Type B pancreatic cell (in vitro differentiated cells): ENCODE measurements around the gene MRGPRE. TPM values are rescaled to one million over a fixed set of nuclear protein-coding genes. Genes with fewer than 3 reads are reported as not detected.
A peak's percentile ranks its signal among the peaks of the same experiment; 100 is the strongest.

Experiments
- DNase-seq: peaks from one replicate; pipeline ENCODE4 v3.0.0; 2021; ENCODE audit warnings: mixed read lengths; ENCODE audit not compliant: unreplicated experiment; ENCODE audit errors: extremely low spot score
- H3K27ac Mint-ChIP-seq: 2 replicates; pipeline ENCODE4 v1.8.0; 2021; ENCODE audit warnings: mild to moderate bottlenecking, mixed read lengths
- H3K27me3 Mint-ChIP-seq: 2 replicates; pipeline ENCODE4 v1.8.0; 2021; ENCODE audit warnings: mixed read lengths
- H3K36me3 Mint-ChIP-seq: 2 replicates; pipeline ENCODE4 v1.8.0; 2021; ENCODE audit warnings: mixed read lengths
- H3K4me1 Mint-ChIP-seq: one replicate; pipeline ENCODE4 v1.8.0; 2021; ENCODE audit warnings: mixed read lengths; ENCODE audit not compliant: unreplicated experiment
- H3K4me3 Mint-ChIP-seq: 2 replicates; pipeline ENCODE4 v1.8.0; 2021; ENCODE audit warnings: mild to moderate bottlenecking, mixed read lengths
- H3K9me3 Mint-ChIP-seq: 2 replicates; pipeline ENCODE4 v1.8.0; 2021; ENCODE audit warnings: mixed read lengths
- total RNA-seq: library from RNA; stranded (reverse); gene quantifications from 2 replicates; pipeline ENCODE4 v1.2.1, GENCODE V29; 2021; ENCODE audit warnings: low replicate concordance
- TF ChIP-seq, protein P1 (sequence below): fragments of 200-600 bp; sonication (generic); conservative IDR thresholded peaks from 2 replicates; pipeline ENCODE4 v1.5.0; 2021; ENCODE audit warnings: antibody characterized with exemption, mild to moderate bottlenecking

Gene MRGPRE
- total RNA-seq, 1 donor from 2014 or later, result not detected

DNA sequence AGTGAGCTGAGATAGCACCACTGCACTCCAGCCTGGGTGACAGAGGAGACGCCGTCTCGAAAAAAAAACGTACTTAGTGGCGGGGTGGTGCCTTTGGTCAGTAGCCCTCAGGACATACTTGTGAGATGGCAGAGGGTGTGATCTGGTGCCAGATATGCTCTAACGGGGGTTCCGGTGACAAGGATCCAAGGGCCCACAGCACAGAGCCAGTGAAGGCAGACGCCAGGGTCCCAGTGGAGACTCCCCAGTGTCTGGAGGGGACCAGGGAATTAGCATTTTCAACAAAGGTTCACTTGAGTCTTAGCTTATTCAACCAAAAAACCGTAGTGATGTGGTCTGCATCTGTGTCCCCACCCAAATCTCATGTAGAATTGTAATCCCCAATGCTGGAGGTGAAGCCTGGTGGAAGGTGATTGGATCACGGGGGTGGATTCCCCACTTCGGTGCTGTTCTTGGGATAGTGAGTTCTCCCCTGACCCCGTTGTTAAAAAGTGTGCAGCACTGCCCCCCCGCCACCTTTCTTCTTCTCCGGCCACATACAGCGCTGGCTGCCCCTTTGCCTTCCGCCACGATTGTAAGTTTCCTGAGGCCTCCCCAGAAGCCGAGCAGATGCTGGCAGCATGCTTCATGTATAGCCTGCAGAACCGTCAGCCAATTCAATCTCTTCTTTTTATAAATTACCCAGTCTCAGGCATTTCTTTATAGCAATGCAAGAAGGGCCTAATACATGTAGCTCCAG lies 40.5 kb downstream of the MRGPRE start:
- H3K27ac Mint-ChIP-seq, result no peak overlapping the region
- no peaks in the 10 kb centered on the region for H3K36me3 Mint-ChIP-seq
- no peak for DNase-seq
- no peaks in the 10 kb centered on the region for H3K9me3 Mint-ChIP-seq
- peaks cover 15% of the 10 kb centered on the region for H3K27me3 Mint-ChIP-seq
- no peak overlapping the region for H3K4me3 Mint-ChIP-seq
- TF ChIP-seq, protein P1, sequence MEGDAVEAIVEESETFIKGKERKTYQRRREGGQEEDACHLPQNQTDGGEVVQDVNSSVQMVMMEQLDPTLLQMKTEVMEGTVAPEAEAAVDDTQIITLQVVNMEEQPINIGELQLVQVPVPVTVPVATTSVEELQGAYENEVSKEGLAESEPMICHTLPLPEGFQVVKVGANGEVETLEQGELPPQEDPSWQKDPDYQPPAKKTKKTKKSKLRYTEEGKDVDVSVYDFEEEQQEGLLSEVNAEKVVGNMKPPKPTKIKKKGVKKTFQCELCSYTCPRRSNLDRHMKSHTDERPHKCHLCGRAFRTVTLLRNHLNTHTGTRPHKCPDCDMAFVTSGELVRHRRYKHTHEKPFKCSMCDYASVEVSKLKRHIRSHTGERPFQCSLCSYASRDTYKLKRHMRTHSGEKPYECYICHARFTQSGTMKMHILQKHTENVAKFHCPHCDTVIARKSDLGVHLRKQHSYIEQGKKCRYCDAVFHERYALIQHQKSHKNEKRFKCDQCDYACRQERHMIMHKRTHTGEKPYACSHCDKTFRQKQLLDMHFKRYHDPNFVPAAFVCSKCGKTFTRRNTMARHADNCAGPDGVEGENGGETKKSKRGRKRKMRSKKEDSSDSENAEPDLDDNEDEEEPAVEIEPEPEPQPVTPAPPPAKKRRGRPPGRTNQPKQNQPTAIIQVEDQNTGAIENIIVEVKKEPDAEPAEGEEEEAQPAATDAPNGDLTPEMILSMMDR, result no peak
- peaks cover 8% of the 10 kb centered on the region for H3K4me1 Mint-ChIP-seq

- Mint-ChIP-seq H3K36me3 (no peaks in the 10 kb centered on the region), H3K4me1 (peaks cover 4% of the 10 kb centered on the region), H3K4me3 (no peak overlapping the region), H3K27ac (no peak overlapping the region), H3K27me3 (peaks cover 15% of the 10 kb centered on the region), H3K9me3 (no peaks in the 10 kb centered on the region)
- TF ChIP-seq, protein P1, result no peak
- DNase-seq, result no peak
Measured at GRCh38 chr11:3190600-3190999, 41.6 kb downstream of the MRGPRE start.

GRCh38 chr11:3189886-3190583 lies 42.2 kb downstream of the MRGPRE start:
- Mint-ChIP-seq H3K9me3 (no peaks in the 10 kb centered on the region), H3K27me3 (peaks cover 15% of the 10 kb centered on the region), H3K36me3 (no peaks in the 10 kb centered on the region), H3K27ac (no peak overlapping the region), H3K4me1 (peaks cover 4% of the 10 kb centered on the region), H3K4me3 (no peak overlapping the region)
- no peak for DNase-seq
- TF ChIP-seq, protein P1, result no peak

- Mint-ChIP-seq H3K36me3 (no peaks in the 10 kb centered on the region), H3K27me3 (peaks cover 18% of the 10 kb centered on the region), H3K4me1 (peaks cover 4% of the 10 kb centered on the region), H3K4me3 (no peak overlapping the region), H3K9me3 (no peaks in the 10 kb centered on the region), H3K27ac (no peak overlapping the region)
- no peak for DNase-seq
- TF ChIP-seq, protein P1, result no peak
Measured at GRCh38 chr11:3189196-3189843, 42.9 kb downstream of the MRGPRE start.

GRCh38 chr11:3188496-3189195 lies 43.6 kb downstream of the MRGPRE start:
- Mint-ChIP-seq H3K4me1 (peaks cover 4% of the 10 kb centered on the region), H3K9me3 (no peaks in the 10 kb centered on the region), H3K27me3 (peaks cover 18% of the 10 kb centered on the region), H3K27ac (peak overlapping the region; percentile 16), H3K4me3 (no peak overlapping the region), H3K36me3 (no peaks in the 10 kb centered on the region)
- TF ChIP-seq, protein P1, result no peak
- no peak for DNase-seq
